Glutamatergic neuron (in vitro differentiated cells): ENCODE measurements around the gene APOL2. TPM values are rescaled to one million over a fixed set of nuclear protein-coding genes. Genes with fewer than 3 reads are reported as not detected.

Experiments
- DNase-seq: peaks from one replicate; pipeline ENCODE4 v3.0.0; 2022
- H3K27ac Mint-ChIP-seq: one replicate; pipeline ENCODE4 v1.8.0; 2020; ENCODE audit warnings: mild to moderate bottlenecking, mixed read lengths, inconsistent platforms; ENCODE audit not compliant: unreplicated experiment
- H3K27me3 Mint-ChIP-seq: one replicate; pipeline ENCODE4 v1.8.0; 2020; ENCODE audit warnings: mild to moderate bottlenecking, moderate library complexity, mixed read lengths, inconsistent platforms; ENCODE audit not compliant: unreplicated experiment
- H3K36me3 Mint-ChIP-seq: one replicate; pipeline ENCODE4 v1.8.0; 2020; ENCODE audit warnings: mild to moderate bottlenecking, mixed read lengths, inconsistent platforms; ENCODE audit not compliant: unreplicated experiment
- H3K4me1 Mint-ChIP-seq: one replicate; pipeline ENCODE4 v1.8.0; 2020; ENCODE audit warnings: mild to moderate bottlenecking, low read depth, mixed read lengths, inconsistent platforms; ENCODE audit not compliant: unreplicated experiment
- H3K4me3 Mint-ChIP-seq: one replicate; pipeline ENCODE4 v1.8.0; 2020; ENCODE audit warnings: mild to moderate bottlenecking, mixed read lengths, inconsistent platforms; ENCODE audit not compliant: unreplicated experiment
- H3K9me3 Mint-ChIP-seq: one replicate; pipeline ENCODE4 v1.8.0; 2020; ENCODE audit warnings: mild to moderate bottlenecking, moderate library complexity, mixed read lengths, inconsistent platforms; ENCODE audit not compliant: unreplicated experiment
- total RNA-seq: library from RNA; stranded (reverse); fragmentation: NEBNext Ultra II Directional; extraction: Animal tissue kit (Norgen Biotek cat#: 25700); gene quantifications from one replicate; pipeline ENCODE4 v1.2.1, GENCODE V29; 2021; ENCODE audit not compliant: unreplicated experiment
- TF ChIP-seq, protein P1 (sequence below): fragments of 200-600 bp; sonication (generic); IDR thresholded peaks from one replicate; pipeline ENCODE4 v1.5.0; 2021; ENCODE audit not compliant: partially characterized antibody, unreplicated experiment

APOL2 gene
- total RNA-seq, 1 donor from 2014 or later: not detected

DNA sequence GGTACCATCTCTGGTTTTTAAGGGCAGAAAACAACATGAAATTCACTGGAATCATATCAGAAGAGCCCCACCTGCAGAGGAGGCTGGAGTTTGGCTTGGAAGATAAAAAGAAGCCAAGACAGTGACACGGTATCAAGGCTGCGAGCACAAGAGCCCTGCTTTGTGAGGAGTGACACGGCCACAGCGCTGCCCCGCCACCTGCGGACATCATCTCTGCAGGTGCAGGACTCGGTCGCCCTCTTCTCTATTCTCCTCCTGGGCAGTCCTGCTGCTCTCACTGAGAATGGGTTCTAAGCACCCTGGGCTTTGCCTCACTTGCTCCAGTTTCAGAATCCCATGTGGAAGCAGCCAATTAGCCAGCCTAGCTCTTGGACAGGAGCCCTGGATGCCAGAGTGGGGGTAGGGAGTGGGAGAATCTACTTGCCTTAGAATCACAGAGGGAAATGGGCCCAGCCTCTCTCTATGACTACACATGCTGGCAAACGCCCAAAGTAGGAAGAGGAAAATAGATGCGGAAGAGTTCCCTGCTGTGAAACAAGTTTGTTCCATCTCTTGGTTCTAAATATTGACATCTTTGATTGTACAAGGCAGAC, 54.8 kb downstream of the APOL2 start:
- TF ChIP-seq, protein P1, sequence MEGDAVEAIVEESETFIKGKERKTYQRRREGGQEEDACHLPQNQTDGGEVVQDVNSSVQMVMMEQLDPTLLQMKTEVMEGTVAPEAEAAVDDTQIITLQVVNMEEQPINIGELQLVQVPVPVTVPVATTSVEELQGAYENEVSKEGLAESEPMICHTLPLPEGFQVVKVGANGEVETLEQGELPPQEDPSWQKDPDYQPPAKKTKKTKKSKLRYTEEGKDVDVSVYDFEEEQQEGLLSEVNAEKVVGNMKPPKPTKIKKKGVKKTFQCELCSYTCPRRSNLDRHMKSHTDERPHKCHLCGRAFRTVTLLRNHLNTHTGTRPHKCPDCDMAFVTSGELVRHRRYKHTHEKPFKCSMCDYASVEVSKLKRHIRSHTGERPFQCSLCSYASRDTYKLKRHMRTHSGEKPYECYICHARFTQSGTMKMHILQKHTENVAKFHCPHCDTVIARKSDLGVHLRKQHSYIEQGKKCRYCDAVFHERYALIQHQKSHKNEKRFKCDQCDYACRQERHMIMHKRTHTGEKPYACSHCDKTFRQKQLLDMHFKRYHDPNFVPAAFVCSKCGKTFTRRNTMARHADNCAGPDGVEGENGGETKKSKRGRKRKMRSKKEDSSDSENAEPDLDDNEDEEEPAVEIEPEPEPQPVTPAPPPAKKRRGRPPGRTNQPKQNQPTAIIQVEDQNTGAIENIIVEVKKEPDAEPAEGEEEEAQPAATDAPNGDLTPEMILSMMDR: no peak
- DNase-seq: no peak
- no peaks in the 10 kb centered on the region for H3K36me3 Mint-ChIP-seq
- H3K4me3 Mint-ChIP-seq: no peak overlapping the region
- peaks cover 1% of the 10 kb centered on the region for H3K4me1 Mint-ChIP-seq
- no peaks in the 10 kb centered on the region for H3K9me3 Mint-ChIP-seq
- no peak overlapping the region for H3K27ac Mint-ChIP-seq
- peaks cover 3% of the 10 kb centered on the region for H3K27me3 Mint-ChIP-seq

DNA sequence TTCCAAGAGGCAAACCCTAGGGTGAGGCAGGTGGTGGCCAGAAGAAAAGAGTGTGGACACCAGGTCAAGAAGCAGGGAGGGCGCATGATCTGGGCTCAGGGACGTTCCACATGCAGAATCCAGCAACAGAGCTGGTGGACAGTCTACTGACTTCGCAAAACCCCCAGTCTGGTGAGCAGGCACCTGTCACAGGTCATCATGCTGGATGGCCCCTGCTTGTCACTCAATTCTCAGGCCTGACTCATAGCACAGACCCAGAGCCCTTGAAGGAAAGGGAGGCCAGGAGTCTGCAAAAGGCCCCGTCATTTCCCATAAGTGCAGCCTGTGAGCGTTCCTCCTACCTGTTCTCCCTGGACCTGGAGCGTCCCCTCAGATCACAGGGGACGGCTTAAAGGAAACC, 55.9 kb downstream of the APOL2 start:
- DNase-seq: no peak
- no peak overlapping the region for H3K27ac Mint-ChIP-seq
- no peaks in the 10 kb centered on the region for H3K36me3 Mint-ChIP-seq
- no peak overlapping the region for H3K4me3 Mint-ChIP-seq
- no peaks in the 10 kb centered on the region for H3K9me3 Mint-ChIP-seq
- H3K4me1 Mint-ChIP-seq: peaks cover 1% of the 10 kb centered on the region
- no peaks in the 10 kb centered on the region for H3K27me3 Mint-ChIP-seq
- TF ChIP-seq, protein P1: no peak

DNA sequence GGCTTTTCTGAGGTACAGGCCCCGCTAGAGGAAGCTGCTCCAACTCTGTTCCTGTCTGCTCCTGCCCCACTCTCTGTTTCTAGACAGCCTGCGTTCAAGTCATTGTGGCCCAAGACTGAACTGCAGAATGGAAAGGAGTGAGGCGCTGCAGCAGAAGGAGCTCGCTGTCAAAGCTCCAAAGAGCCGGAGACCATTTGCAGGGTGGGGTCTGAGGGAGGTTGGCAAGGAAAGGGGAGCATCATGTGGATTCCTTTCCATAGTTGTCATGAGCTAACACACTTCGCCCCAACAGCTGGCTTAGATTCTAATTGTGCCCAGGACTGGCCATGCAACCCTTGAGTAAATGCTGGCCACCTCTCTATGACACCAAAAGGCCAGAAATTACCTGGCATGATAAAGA, 56.5 kb downstream of the APOL2 start:
- TF ChIP-seq, protein P1: no peak
- Mint-ChIP-seq H3K4me1 (peaks cover 1% of the 10 kb centered on the region), H3K27ac (no peak overlapping the region), H3K4me3 (no peak overlapping the region), H3K27me3 (no peaks in the 10 kb centered on the region), H3K9me3 (no peaks in the 10 kb centered on the region), H3K36me3 (no peaks in the 10 kb centered on the region)
- DNase-seq: no peak

DNA sequence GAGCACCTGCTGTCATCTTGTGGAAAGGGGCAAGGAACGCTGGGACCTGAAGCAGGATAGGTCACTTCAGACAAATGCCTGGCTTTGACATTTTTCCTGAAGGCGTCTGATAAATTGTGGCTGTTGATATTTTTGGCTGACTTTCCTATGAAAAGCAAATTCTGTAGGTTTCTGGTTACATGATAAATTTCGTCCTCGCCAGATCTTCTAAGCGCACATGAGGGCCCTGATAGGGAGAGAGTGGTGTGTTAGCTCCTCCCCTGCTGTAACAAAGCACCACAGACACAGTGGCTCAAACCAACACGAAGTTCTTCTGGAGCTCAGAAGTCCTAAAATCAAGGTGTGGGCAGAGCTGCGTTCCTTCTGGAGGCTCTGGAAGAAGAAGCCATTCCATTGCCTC, 57.3 kb downstream of the APOL2 start:
- peaks cover 1% of the 10 kb centered on the region for H3K4me1 Mint-ChIP-seq
- DNase-seq: no peak
- TF ChIP-seq, protein P1: no peak
- H3K27ac Mint-ChIP-seq: no peak overlapping the region
- H3K27me3 Mint-ChIP-seq: no peaks in the 10 kb centered on the region
- H3K36me3 Mint-ChIP-seq: no peaks in the 10 kb centered on the region
- H3K4me3 Mint-ChIP-seq: no peak overlapping the region
- H3K9me3 Mint-ChIP-seq: no peaks in the 10 kb centered on the region

DNA sequence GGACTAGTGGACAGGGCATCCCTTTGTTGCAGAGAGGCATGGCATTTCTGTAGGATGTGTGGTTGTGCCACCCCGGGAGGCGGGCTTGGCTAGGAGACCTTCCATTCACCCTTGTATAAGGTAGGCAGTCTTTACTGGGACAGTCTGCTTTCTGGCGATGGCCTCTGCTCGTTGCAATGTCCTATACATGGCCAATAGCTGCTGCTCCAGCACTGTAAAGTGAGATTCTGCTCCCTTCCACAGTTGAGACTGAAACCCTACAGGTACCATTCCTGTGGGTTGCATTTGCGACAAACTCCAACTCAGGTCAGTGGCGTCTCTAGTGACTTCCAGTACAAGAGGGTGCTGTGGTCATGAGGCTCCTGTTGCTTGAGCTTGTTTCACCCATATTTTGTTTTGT, 58.4 kb downstream of the APOL2 start:
- Mint-ChIP-seq H3K36me3 (no peaks in the 10 kb centered on the region), H3K27ac (no peak overlapping the region), H3K4me1 (peaks cover 1% of the 10 kb centered on the region), H3K27me3 (no peaks in the 10 kb centered on the region), H3K4me3 (no peak overlapping the region), H3K9me3 (no peaks in the 10 kb centered on the region)
- TF ChIP-seq, protein P1: no peak
- no peak for DNase-seq
